Measurements from ENCODE around the gene ITPRIP.

The ITPRIP gene, protein sequence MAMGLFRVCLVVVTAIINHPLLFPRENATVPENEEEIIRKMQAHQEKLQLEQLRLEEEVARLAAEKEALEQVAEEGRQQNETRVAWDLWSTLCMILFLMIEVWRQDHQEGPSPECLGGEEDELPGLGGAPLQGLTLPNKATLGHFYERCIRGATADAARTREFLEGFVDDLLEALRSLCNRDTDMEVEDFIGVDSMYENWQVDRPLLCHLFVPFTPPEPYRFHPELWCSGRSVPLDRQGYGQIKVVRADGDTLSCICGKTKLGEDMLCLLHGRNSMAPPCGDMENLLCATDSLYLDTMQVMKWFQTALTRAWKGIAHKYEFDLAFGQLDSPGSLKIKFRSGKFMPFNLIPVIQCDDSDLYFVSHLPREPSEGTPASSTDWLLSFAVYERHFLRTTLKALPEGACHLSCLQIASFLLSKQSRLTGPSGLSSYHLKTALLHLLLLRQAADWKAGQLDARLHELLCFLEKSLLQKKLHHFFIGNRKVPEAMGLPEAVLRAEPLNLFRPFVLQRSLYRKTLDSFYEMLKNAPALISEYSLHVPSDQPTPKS

DNA sequence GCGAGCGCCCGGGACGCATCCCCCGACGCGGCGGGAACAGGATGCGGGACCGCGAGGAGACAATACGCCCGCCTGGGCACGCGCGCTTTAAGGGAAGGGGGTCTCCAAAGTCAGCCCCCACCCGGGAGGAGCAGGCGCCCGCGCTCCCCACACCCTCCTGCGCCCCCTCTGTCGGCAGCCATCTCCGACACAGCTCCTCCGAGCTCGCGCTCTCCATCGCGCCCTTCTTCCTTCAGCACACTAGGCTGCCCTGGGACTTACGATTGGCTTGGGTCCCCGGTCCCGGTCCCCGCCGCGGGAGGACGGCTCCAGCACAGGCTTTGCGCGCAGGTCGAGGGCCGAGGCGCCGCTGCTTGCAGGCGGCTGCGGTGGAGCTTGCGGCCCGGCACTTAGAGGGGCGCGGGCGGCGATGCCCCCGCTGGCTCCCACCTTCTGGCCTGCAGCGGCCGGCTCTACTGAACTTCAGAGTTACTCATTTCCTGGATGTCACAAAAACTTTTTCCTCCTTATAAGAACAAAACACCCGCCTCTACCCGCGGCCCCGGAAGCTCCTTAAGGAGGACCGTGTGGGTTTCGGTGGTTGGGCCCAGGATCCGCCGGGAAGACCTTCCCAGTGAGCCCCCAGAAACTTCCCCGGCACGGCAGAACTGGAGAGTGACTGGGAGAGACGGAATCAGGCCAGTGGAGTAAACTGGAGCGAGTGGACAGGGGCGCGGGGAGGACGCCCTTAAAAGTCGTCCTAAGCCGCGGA, at the start of gene ITPRIP:
ITPRIP (minus strand) TSS at position 481 of the 751 bp plus-strand sequence. CDS start 22,414 bp downstream, outside the sequence.
- DNase-seq = no peak

DNA sequence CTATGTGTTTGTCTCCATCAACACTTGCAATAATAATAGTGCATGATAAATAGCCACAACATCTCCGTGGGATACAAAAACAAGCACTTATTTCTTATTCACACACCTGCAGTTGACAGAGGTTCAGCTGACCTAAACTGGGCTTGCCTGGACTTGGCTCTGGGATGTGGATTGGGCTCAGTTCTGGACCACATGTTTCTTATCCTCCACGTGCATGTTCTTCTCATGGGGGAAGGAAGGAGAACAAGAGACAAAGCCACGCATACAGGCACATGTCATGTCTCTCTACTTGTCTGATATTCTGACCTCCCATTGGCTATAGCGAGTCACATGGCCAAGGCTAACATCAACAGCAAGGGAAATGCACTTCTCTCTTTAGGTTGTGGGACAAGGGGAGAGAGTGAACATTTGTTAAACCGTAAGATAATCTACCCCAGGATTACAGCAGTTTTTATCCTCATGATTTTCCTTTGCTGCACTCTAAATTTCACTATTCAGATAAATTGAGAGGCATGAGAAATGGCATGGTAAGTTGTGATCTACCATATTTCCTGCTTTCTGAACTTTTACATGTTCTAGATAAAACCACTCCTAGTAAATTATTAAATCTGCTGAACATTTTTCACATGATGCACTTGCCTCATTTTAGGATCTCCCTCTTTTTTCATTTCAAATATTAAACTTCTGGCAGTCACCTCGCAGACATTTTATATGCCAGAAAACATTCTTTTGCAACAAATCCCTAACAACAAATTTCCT, 49.0 kb upstream of the ITPRIP start:
- no peak for DNase-seq

GRCh38 chr10:104380336-104380735, 42.1 kb upstream of the ITPRIP start:
- DNase-seq = no peak

DNA sequence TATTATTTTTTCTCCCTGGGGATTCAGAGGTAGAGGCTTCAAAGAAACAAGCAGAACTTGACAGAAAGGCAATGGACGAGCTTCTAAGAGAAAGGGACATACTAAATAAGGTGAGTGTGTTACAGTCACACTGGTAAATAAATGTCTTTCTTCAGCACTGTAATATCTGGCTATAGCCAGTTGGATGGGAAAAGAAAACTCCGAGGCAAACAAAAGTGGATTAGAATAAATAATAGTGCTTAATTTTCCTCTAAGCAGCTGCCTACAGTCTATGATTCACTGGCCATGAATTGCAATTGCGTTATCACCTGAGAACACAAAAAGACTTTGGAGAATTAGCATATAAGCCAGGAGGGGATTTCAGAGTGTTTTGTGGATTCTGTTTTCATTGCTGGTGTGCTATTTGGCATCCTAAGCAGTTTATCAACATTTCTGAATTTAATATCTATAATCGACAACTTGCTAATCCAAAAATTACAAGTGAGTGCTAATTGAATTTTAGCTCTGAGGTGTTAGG, 38.6 kb upstream of the ITPRIP start:
- DNase-seq = no peak

- DNase-seq = no peak
These were observed 36.3 kb upstream of the ITPRIP start for GRCh38 chr10:104374591-104374990.

DNA sequence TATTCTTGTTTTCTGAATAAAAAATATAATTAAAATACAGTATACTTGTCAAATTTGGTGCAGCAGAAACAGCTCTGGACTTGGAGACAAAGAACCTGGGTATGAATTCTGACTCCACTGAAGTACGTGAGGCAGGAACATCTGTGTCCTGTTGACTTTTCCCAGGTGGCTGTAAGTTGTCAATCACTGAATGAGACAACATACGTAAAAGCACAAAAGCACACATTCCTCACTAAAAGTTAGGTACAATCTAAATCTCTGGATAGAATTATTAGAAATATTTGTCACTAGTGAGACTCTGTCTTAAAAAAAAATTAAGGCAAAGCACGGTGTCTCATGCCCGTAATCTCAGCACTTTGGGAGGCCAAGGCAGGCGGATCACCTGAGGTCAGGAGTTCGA, 33.5 kb upstream of the ITPRIP start:
- no peak for DNase-seq

- DNase-seq = no peak
These were observed 30.1 kb upstream of the ITPRIP start for GRCh38 chr10:104368381-104368780.

DNA sequence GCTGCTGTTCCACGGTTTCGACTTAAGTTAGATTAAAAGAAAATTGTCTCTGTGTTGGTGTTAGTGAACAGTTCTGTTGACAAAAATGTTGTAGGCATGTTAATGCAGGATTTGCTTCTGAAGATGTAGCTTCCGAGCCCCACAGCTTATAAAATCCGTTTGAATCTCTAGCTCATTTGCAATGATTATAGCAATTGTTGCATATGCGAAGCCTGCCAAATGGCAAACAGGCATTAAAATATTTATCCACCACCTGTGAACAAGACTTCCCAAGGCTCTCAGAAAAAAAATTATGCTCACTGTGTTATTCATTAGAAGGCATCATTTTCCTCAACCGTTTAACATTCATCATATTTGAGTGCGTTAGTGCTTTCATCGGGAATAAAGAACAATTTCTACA, 29.6 kb upstream of the ITPRIP start:
- no peak for DNase-seq

- no peak for DNase-seq
These were observed 21.5 kb upstream of the ITPRIP start for GRCh38 chr10:104359811-104360210.

- no peak for DNase-seq
These were observed 15.2 kb upstream of the ITPRIP start, which contains the start of gene CFAP58 for GRCh38 chr10:104353325-104354048. Gene CFAP58 (plus strand): TSS chr10:104353833. CDS start chr10:104353898, 65 bp downstream.

GRCh38 chr10:104351919-104352318, 13.7 kb upstream of the ITPRIP start:
- DNase-seq = no peak

- DNase-seq = no peak
These were observed 12.9 kb upstream of the ITPRIP start for GRCh38 chr10:104351061-104351702.

- DNase-seq = peak; percentile 33
These were observed 11.9 kb upstream of the ITPRIP start for GRCh38 chr10:104350127-104350635.

- DNase-seq = no peak
These were observed 11.4 kb upstream of the ITPRIP start for GRCh38 chr10:104349623-104350126.

DNA sequence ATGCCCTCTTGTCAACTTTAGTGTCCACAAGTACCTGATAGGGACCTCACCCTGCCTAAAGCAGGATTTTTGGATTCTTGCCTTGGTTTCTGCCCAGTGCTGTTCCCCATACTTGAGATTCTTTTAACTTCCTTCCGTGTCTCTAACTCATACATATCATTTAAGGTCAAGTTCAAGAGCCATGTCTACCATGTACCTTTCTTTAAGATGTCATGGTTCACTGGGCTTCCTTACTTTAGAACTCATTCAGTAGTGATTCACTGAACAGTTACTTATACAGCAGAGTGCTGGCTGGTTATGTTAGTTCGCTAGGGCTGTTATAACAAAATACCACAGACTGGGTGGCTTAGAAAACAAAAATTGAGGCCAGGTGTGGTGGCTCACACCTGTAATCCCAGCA, 10.3 kb upstream of the ITPRIP start:
- DNase-seq = no peak

GRCh38 chr10:104347295-104348045, 9.2 kb upstream of the ITPRIP start:
- no peak for DNase-seq

- DNase-seq = no peak
These were observed 7.7 kb upstream of the ITPRIP start for GRCh38 chr10:104345941-104346340.

DNA sequence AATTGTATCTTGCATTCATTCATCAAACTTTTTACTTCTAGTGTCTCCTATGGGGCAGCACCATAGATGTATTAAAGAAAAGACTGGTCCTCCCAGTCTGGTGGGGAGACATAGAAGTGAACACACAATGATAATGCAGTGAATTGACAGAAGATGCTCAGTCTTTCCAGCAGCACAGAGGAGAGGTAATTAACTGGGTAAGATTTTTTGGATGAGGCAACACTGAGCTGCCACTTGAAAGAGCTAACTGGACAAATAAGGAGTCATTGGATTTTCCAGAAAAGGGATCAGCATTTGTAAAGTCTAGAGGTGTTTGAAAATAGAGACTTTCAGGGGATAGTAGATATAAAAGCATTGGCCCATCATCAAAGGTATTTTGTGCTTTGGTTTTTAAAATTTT, 7.2 kb upstream of the ITPRIP start:
- no peak for DNase-seq

DNA sequence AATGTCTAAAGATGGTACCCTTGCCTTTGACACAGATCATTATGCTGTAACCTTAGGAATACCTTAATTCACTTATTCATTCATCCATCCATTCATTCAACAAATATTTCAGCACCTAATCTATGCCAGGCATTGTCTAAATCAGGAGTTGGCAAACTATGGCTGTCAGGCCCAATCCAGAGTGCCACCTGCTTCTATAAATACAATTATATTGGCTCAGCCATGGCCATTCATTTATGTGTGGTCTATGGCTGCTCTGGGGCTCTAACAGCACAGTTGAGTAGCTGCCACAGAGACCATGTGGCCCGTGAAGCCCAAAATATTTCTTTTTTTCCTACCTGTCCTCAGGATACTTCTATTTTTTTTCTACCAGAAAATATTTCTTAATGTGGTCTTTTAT, 6.0 kb upstream of the ITPRIP start:
- no peak for DNase-seq

DNA sequence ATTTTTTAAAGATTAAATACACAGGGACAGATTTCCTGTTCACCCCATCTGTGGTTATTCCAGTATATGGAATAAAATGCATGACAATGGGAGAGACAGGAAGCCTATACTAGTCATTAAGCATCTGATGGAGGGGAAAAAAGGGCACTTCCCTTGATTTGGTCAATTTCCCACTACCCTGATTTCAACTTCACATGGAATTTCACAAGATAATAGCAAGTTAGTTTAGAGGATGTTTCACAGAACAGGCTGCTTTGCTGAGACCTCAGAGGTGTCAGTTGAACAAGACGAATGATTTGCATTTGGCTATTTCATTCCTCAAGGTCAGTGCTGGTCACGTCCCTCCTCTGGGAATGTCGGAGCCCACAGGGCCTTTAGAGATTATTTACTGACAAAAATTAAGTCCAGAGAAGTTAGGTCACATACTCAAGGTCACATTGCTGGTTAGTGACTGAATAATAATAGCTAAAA, 4.7 kb upstream of the ITPRIP start:
- no peak for DNase-seq
